Neural cell (in vitro differentiated cells): ENCODE results near the gene FHOD3. TPM values are rescaled to one million over a fixed set of nuclear protein-coding genes. Genes with fewer than 3 reads are reported as not detected.
"Not testable (repeated sequence)": the region's sequence is repeated elsewhere in the genome, so short reads cannot be mapped to it uniquely, and the experiment has no call there.

Experiments used
- H2AFZ ChIP-seq: fragments of 200-600, 300-800 bp; sonication (generic), shearing (Covaris generic); 2 replicates; pipeline ENCODE4 v1.6.0; 2014; ENCODE audit warnings: low read depth, mild to moderate bottlenecking, antibody characterized with exemption, low read length, moderate library complexity
- H3F3A ChIP-seq: fragments of 200-600 bp; shearing (Covaris generic); 2 replicates; pipeline ENCODE4 v1.6.1; 2016; ENCODE audit warnings: mild to moderate bottlenecking, moderate library complexity, mixed read lengths, antibody characterized with exemption, low read length; ENCODE audit not compliant: insufficient read depth, poor library complexity, severe bottlenecking
- H3K27ac ChIP-seq: fragments of 200-600, 300-800 bp; sonication (generic), shearing (Covaris generic); 2 replicates; pipeline ENCODE4 v1.5.1; 2014; ENCODE audit warnings: mild to moderate bottlenecking, low read length, moderate library complexity
- H3K27me3 ChIP-seq: fragments of 300-800, 200-600 bp; sonication (generic), shearing (Covaris generic); 2 replicates; pipeline ENCODE4 v1.6.0; 2014; ENCODE audit warnings: mild to moderate bottlenecking, low read depth, low read length, moderate library complexity; ENCODE audit not compliant: insufficient read depth
- H3K36me3 ChIP-seq: fragments of 300-800, 200-600 bp; sonication (generic), shearing (Covaris generic); 2 replicates; pipeline ENCODE4 v1.5.1; 2014; ENCODE audit warnings: mild to moderate bottlenecking, antibody characterized with exemption, low read length, moderate library complexity; ENCODE audit not compliant: insufficient read depth
- H3K4me2 ChIP-seq: fragments of 300-800, 200-600 bp; sonication (generic), shearing (Covaris generic); 2 replicates; pipeline ENCODE4 v1.6.0; 2014; ENCODE audit warnings: mild to moderate bottlenecking, low read length
- H3K4me3 ChIP-seq: fragments of 300-800, 200-600 bp; sonication (generic), shearing (Covaris generic); 2 replicates; pipeline ENCODE4 v1.5.1; 2014; ENCODE audit warnings: mild to moderate bottlenecking, low read length, moderate library complexity
- H3K79me2 ChIP-seq: fragments of 200-600 bp; shearing (Covaris generic); replicated peaks from 2 replicates; pipeline ENCODE4 v1.6.0; 2014; ENCODE audit warnings: mild to moderate bottlenecking, low read length, moderate library complexity; ENCODE audit not compliant: insufficient read depth
- H3K9ac ChIP-seq: fragments of 300-800, 200-600 bp; sonication (generic), shearing (Covaris generic); 2 replicates; pipeline ENCODE4 v1.6.1; 2016; ENCODE audit warnings: mild to moderate bottlenecking, low read length, mixed read lengths
- H3K9me2 ChIP-seq: fragments of 200-600 bp; shearing (Covaris generic); 2 replicates; pipeline ENCODE4 v1.6.1; 2016; ENCODE audit warnings: mild to moderate bottlenecking, low read length, mixed read lengths; ENCODE audit not compliant: insufficient read depth
- H3K9me3 ChIP-seq: fragments of 200-600, 300-800 bp; sonication (generic), shearing (Covaris generic); 2 replicates; pipeline ENCODE4 v1.6.1; 2016; ENCODE audit warnings: mild to moderate bottlenecking, mixed run types, low read length, moderate library complexity, mixed read lengths
- H4K20me1 ChIP-seq: fragments of 200-600 bp; shearing (Covaris generic); 2 replicates; pipeline ENCODE4 v1.6.1; 2016; ENCODE audit warnings: mild to moderate bottlenecking, mixed run types; ENCODE audit not compliant: insufficient read depth
- EP300 ChIP-seq: fragments of 450-650 bp; conservative IDR thresholded peaks from 2 replicates; pipeline ENCODE4 v1.6.1; 2014; ENCODE audit warnings: antibody characterized with exemption, mild to moderate bottlenecking, moderate library complexity; ENCODE audit not compliant: poor library complexity, severe bottlenecking
- EZH2 ChIP-seq: fragments of 200-600, 300-800 bp; shearing (Covaris generic), sonication (generic); IDR thresholded peaks from 2 replicates; pipeline ENCODE4 v1.6.1; 2014; ENCODE audit warnings: antibody characterized with exemption, low read length, borderline replicate concordance, mild to moderate bottlenecking; ENCODE audit not compliant: insufficient read depth, poor library complexity, severe bottlenecking
- MXI1 ChIP-seq: fragments of 450-650 bp; conservative IDR thresholded peaks from 2 replicates; pipeline ENCODE4 v1.6.1; 2014; ENCODE audit warnings: antibody characterized with exemption, mild to moderate bottlenecking; ENCODE audit not compliant: poor library complexity, severe bottlenecking
- POLR2AphosphoS5 ChIP-seq: IDR thresholded peaks from 2 replicates; pipeline ENCODE4 v1.6.1; 2012
- RAD21 ChIP-seq: fragments of 450-650 bp; conservative IDR thresholded peaks from 2 replicates; pipeline ENCODE4 v1.6.1; 2014; ENCODE audit warnings: antibody characterized with exemption, mild to moderate bottlenecking, moderate library complexity
- SMC3 ChIP-seq: fragments of 450-650 bp; conservative IDR thresholded peaks from 2 replicates; pipeline ENCODE4 v1.6.1; 2014; ENCODE audit warnings: antibody characterized with exemption, mild to moderate bottlenecking, moderate library complexity; ENCODE audit not compliant: poor library complexity
- TAF1 ChIP-seq: IDR thresholded peaks from 2 replicates; pipeline ENCODE4 v1.6.1; 2012; ENCODE audit warnings: low read depth
- polyA plus RNA-seq: library from polyadenylated mRNA; depleted of rRNA; stranded (reverse); fragments of >200 nt; gene quantifications from 2 replicates; pipeline ENCODE4 v1.2.3, GENCODE V29; 2014
- TF ChIP-seq, protein P1 (sequence below): IDR thresholded peaks from 2 replicates; pipeline ENCODE4 v1.6.1; 2012; ENCODE audit warnings: borderline replicate concordance
- TF ChIP-seq, protein P2 (sequence below): fragments of 450-650 bp; IDR thresholded peaks from 2 replicates; pipeline ENCODE4 v1.5.1; 2014; ENCODE audit warnings: antibody characterized with exemption, mild to moderate bottlenecking, moderate library complexity; ENCODE audit not compliant: poor library complexity, severe bottlenecking

FHOD3 gene
- polyA plus RNA-seq, 1 donor from 2014 or later, result 19.4 TPM

DNA sequence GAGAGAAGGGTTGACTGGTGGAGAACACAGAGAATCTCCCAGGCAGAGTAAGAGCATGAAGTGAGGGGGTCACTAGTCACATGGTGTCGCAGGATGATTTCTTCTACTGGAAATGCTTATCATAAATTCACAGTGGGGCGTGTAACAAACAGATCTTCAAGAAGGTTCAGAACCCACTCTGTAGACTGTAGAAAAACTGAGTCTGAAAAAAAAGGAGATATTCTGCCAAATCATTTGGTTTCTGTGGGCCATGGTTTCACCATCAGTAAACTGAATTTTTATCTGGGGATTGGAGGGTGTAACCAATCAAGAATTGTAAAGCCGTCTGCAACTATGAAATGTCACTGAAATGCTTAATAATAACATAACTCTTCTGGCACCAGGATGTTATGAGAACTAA lies 516.3 kb downstream of the FHOD3 start:
- Histone ChIP-seq H3K27me3 (no peaks in the 10 kb centered on the region), H3K9ac (no peak overlapping the region), H3K36me3 (peaks cover 10% of the 10 kb centered on the region), H3K27ac (no peak overlapping the region), H4K20me1 (no peaks in the 10 kb centered on the region), H3K79me2 (no peaks in the 10 kb centered on the region), H3K9me2 (no peaks in the 10 kb centered on the region), H3K4me2 (no peak overlapping the region), H3F3A (no peaks in the 10 kb centered on the region), H3K4me3 (no peak overlapping the region), H2AFZ (no peak overlapping the region), H3K9me3 (no peaks in the 10 kb centered on the region)
- TF ChIP-seq POLR2AphosphoS5 (no peak), SMC3 (no peak), RAD21 (no peak), EP300 (no peak), TAF1 (no peak)
- TF ChIP-seq, protein P1, sequence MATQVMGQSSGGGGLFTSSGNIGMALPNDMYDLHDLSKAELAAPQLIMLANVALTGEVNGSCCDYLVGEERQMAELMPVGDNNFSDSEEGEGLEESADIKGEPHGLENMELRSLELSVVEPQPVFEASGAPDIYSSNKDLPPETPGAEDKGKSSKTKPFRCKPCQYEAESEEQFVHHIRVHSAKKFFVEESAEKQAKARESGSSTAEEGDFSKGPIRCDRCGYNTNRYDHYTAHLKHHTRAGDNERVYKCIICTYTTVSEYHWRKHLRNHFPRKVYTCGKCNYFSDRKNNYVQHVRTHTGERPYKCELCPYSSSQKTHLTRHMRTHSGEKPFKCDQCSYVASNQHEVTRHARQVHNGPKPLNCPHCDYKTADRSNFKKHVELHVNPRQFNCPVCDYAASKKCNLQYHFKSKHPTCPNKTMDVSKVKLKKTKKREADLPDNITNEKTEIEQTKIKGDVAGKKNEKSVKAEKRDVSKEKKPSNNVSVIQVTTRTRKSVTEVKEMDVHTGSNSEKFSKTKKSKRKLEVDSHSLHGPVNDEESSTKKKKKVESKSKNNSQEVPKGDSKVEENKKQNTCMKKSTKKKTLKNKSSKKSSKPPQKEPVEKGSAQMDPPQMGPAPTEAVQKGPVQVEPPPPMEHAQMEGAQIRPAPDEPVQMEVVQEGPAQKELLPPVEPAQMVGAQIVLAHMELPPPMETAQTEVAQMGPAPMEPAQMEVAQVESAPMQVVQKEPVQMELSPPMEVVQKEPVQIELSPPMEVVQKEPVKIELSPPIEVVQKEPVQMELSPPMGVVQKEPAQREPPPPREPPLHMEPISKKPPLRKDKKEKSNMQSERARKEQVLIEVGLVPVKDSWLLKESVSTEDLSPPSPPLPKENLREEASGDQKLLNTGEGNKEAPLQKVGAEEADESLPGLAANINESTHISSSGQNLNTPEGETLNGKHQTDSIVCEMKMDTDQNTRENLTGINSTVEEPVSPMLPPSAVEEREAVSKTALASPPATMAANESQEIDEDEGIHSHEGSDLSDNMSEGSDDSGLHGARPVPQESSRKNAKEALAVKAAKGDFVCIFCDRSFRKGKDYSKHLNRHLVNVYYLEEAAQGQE, result no peak

DNA sequence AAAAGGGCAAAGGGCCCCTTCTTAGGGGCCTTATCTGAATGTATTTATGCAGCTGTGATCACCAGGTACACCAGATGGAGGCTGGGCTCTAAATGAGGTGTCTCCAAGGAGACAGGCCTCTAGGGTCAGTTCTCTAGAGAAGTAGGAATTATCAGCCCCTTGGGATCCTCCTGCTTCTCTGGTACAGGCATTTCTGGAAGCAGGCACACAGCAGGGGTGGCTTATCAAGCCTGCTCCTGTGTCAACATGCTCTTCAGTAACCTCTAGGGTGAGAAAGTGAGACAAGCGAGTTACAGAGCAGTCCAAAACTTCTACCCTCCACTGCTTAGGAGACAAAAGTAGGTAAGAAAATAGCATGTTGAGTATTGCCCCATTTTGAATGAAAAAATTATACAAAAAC lies 517.5 kb downstream of the FHOD3 start:
- H3K79me2 ChIP-seq, result peaks cover 3% of the 10 kb centered on the region
- H3K4me3 ChIP-seq, result no peak overlapping the region
- no peaks in the 10 kb centered on the region for H3F3A ChIP-seq
- no peak overlapping the region for H3K4me2 ChIP-seq
- no peaks in the 10 kb centered on the region for H3K9me2 ChIP-seq
- H3K27me3 ChIP-seq, result no peaks in the 10 kb centered on the region
- H2AFZ ChIP-seq, result no peak overlapping the region
- peaks cover 10% of the 10 kb centered on the region for H3K36me3 ChIP-seq
- no peak overlapping the region for H3K9ac ChIP-seq
- H4K20me1 ChIP-seq, result no peaks in the 10 kb centered on the region
- H3K9me3 ChIP-seq, result no peaks in the 10 kb centered on the region
- no peak overlapping the region for H3K27ac ChIP-seq
- TF ChIP-seq MXI1, result no peak
- TF ChIP-seq, protein P1, result no peak
- no peak for TF ChIP-seq EZH2
- TF ChIP-seq RAD21, result no peak
- TF ChIP-seq EP300, result no peak
- no peak for TF ChIP-seq SMC3
- no peak for TF ChIP-seq POLR2AphosphoS5
- TF ChIP-seq, protein P2, sequence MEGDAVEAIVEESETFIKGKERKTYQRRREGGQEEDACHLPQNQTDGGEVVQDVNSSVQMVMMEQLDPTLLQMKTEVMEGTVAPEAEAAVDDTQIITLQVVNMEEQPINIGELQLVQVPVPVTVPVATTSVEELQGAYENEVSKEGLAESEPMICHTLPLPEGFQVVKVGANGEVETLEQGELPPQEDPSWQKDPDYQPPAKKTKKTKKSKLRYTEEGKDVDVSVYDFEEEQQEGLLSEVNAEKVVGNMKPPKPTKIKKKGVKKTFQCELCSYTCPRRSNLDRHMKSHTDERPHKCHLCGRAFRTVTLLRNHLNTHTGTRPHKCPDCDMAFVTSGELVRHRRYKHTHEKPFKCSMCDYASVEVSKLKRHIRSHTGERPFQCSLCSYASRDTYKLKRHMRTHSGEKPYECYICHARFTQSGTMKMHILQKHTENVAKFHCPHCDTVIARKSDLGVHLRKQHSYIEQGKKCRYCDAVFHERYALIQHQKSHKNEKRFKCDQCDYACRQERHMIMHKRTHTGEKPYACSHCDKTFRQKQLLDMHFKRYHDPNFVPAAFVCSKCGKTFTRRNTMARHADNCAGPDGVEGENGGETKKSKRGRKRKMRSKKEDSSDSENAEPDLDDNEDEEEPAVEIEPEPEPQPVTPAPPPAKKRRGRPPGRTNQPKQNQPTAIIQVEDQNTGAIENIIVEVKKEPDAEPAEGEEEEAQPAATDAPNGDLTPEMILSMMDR, result no peak
- TF ChIP-seq TAF1, result no peak

DNA sequence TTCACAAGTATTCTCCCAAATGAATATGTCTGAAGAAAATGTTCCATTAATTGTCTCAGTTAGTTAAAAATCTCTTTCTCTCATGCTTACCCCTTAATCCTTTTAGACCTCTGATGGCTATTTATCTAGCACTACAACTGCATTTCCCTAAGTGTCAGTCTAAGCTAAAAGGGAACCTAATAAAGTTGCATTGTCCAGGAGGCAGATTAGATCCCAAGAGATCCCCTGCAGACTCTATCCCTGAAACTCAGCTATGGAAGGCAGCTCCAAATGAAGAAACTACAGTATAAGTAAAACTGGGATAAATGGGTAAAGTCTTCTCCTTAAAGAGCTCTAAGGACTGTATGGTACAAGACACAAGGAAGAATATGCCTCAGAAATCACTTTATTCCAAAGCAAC lies 518.6 kb downstream of the FHOD3 start:
- not testable (repeated sequence) for H3K36me3 ChIP-seq, H3K9ac ChIP-seq, H2AFZ ChIP-seq, H3K27ac ChIP-seq, H4K20me1 ChIP-seq, H3K27me3 ChIP-seq, H3K79me2 ChIP-seq, H3K9me3 ChIP-seq, H3K4me3 ChIP-seq, H3K9me2 ChIP-seq, H3K4me2 ChIP-seq, H3F3A ChIP-seq
